ENCODE data around the gene TPK1. TPM values are rescaled to one million over a fixed set of nuclear protein-coding genes. Genes with fewer than 3 reads are reported as not detected.
"Not testable (repeated sequence)": the region's sequence is repeated elsewhere in the genome, so short reads cannot be mapped to it uniquely, and the experiment has no call there.

Gene TPK1
- total RNA-seq, 4 donors from 2014 or later: 2.5 to 22.7 (median 18.7) TPM

GRCh38 chr7:144731661-144732351 lies 104.0 kb downstream of the TPK1 start:
- H3K4me3 ChIP-seq: no peak overlapping the region
- DNase-seq: no peak
- no peaks in the 10 kb centered on the region for H3K9me3 ChIP-seq
- TF ChIP-seq CTCF (IDR thresholded peaks at IDR 0.05) (no peak), POLR2A (IDR thresholded peaks at IDR 0.05) (no peak)
- no peaks in the 10 kb centered on the region for H3K27me3 ChIP-seq
- no peaks in the 10 kb centered on the region for H3K4me1 ChIP-seq
- no peaks in the 10 kb centered on the region for H3K36me3 ChIP-seq
- H3K27ac ChIP-seq: no peak overlapping the region

- TF ChIP-seq CTCF (IDR thresholded peaks at IDR 0.05) (no peak), POLR2A (IDR thresholded peaks at IDR 0.05) (no peak)
- Histone ChIP-seq H3K4me1 (no peaks in the 10 kb centered on the region), H3K9me3 (no peaks in the 10 kb centered on the region), H3K36me3 (no peaks in the 10 kb centered on the region), H3K4me3 (no peak overlapping the region), H3K27me3 (no peaks in the 10 kb centered on the region), H3K27ac (no peak overlapping the region)
- no peak for DNase-seq
These were observed 105.6 kb downstream of the TPK1 start for GRCh38 chr7:144730224-144730623.

- Histone ChIP-seq H3K4me1 (no peaks in the 10 kb centered on the region), H3K4me3 (no peak overlapping the region), H3K27ac (no peak overlapping the region), H3K9me3 (no peaks in the 10 kb centered on the region), H3K27me3 (no peaks in the 10 kb centered on the region), H3K36me3 (no peaks in the 10 kb centered on the region)
- no peak for DNase-seq
- TF ChIP-seq CTCF (IDR thresholded peaks at IDR 0.05) (no peak), POLR2A (IDR thresholded peaks at IDR 0.05) (no peak)
These were observed 106.6 kb downstream of the TPK1 start for GRCh38 chr7:144729226-144729625.

- TF ChIP-seq CTCF (IDR thresholded peaks at IDR 0.05) (no peak), POLR2A (IDR thresholded peaks at IDR 0.05) (no peak)
- DNase-seq: no peak
- no peaks in the 10 kb centered on the region for H3K9me3 ChIP-seq
- no peaks in the 10 kb centered on the region for H3K4me1 ChIP-seq
- no peaks in the 10 kb centered on the region for H3K27me3 ChIP-seq
- no peak overlapping the region for H3K4me3 ChIP-seq
- no peak overlapping the region for H3K27ac ChIP-seq
- no peaks in the 10 kb centered on the region for H3K36me3 ChIP-seq
These were observed 107.3 kb downstream of the TPK1 start for GRCh38 chr7:144728551-144728950.

- not testable (repeated sequence) for H3K27ac ChIP-seq, DNase-seq, H3K9me3 ChIP-seq, H3K4me1 ChIP-seq, H3K27me3 ChIP-seq, H3K4me3 ChIP-seq, H3K36me3 ChIP-seq
These were observed 109.0 kb downstream of the TPK1 start for GRCh38 chr7:144726840-144727239.

GRCh38 chr7:144725070-144725469 lies 110.8 kb downstream of the TPK1 start:
- H3K4me1 ChIP-seq: no peaks in the 10 kb centered on the region
- no peak overlapping the region for H3K4me3 ChIP-seq
- H3K27ac ChIP-seq: no peak overlapping the region
- H3K36me3 ChIP-seq: no peaks in the 10 kb centered on the region
- TF ChIP-seq CTCF (IDR thresholded peaks at IDR 0.05): no peak
- no peak for TF ChIP-seq POLR2A (IDR thresholded peaks at IDR 0.05)
- DNase-seq: no peak
- no peaks in the 10 kb centered on the region for H3K27me3 ChIP-seq
- no peaks in the 10 kb centered on the region for H3K9me3 ChIP-seq

All from Peyer's patch (tissue), 4 donors.